Activated CD4-positive, alpha-beta T cell treated with anti-CD3 and anti-CD28 coated beads, Interleukin-2, amount 50 U/mL, for 1 hour (primary cell): ENCODE data around the gene COX10.
"Not testable (repeated sequence)": the region's sequence is repeated elsewhere in the genome, so short reads cannot be mapped to it uniquely, and the experiment has no call there.

Source experiments
- DNase-seq: peaks from one replicate; pipeline ENCODE4 v3.0.0-alpha.2; 2020

COX10 gene

DNA sequence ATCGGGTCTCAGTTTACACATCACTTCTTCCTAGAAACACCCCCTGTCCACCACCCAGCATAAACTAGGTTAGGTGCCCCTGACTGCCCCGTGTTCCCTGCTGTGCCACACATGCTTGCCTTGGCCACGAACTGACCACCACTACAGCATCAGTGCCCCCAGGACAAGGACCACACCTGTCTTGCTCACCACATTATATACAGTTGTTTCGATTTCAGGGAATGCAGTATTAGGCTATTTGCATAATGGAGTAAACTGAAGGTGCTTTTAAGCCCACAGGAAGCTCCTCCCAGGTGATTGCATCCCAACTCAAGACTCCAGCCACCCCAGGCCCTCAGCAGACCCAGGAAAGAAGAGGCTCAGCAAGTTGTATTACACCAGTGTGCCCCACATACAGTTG lies 117.1 kb downstream of the COX10 start:
- not testable (repeated sequence) for DNase-seq

DNA sequence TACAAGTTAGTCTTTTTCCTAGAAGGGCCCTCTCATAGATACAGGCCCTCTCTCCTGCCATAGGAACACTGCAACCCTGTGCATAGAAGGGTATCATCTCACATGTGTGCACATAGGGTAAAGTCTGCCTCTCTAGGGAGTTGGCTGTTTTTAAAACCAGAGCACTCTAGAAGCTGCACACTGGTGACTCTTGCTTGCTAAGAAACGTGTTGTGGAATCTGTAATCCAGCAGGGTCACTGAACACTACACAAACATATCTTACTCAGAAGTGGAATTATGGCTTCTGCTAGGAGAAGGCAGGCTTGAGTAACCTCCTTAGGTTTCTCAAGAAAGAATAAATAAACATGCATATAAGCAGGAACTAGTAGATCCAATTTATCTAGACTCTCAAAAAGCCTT lies 121.5 kb downstream of the COX10 start:
- not testable (repeated sequence) for DNase-seq

DNA sequence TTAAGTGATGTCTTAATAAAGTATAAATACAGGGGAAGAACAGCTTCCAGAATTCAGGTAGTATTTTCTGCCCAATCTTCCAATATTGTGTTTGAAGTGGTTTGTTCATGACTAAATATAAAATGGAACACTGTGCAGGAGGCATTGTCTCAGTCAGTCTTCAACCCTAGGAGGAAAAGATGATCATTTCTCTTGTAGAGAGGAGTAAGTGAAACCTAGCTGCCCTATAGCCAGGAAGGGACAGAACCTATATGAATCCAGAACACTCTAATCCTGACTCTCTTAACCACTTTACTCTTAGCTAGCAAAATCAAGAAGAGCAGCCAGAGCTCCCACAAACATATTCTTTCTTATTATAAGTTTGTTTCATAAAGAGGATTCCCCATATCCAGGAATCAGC lies 122.2 kb downstream of the COX10 start:
- DNase-seq, result not testable (repeated sequence)

DNA sequence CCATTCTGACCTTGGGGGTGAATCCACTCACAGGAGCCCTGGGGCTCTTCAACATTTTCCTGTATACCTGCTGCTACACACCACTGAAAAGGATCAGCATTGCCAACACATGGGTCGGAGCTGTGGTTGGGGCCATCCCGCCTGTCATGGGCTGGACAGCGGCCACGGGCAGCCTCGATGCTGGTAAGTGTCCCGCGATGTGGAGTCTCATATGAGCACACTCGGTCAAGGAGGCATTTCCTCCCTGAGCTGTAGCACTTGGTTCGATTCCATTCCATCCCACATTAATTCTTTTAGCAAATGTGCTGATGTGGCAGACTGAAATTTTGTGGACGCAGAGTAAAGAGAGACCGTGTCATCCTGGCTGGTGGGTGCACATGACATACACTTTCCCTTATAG lies 122.7 kb downstream of the COX10 start:
- not testable (repeated sequence) for DNase-seq

DNA sequence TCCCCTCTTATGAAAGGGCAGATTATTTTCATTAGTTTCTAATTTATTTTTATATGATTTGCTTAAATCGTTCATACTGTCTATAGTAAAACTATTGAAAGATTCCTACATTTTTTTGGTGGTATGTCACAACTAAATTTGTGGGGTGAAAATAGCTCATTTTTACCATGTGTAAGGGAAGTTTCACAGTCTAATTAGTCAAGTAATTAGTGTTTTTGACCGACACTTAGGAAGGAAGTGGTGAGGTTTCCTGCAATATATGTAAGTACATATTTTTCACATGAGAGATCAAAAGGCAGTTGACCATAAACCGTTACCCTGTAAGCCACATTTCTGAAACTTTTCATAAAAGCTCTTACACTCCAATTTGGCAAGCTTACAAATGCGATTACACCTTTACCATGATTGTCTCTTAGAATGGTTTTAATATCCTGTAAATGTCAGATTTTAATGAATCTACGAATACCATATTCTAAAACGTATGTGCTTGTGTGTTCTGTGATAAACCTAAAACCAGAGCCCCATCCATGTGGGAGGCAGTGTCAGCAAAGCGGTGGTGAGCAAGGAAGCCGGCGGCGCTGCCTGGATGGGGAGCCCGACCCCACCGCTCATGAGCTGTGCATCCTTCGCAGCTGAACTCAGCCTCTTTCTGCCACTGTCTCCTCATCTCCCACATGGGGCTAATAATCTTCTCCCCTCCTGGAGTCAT lies 123.5 kb downstream of the COX10 start:
- DNase-seq, result not testable (repeated sequence)

DNA sequence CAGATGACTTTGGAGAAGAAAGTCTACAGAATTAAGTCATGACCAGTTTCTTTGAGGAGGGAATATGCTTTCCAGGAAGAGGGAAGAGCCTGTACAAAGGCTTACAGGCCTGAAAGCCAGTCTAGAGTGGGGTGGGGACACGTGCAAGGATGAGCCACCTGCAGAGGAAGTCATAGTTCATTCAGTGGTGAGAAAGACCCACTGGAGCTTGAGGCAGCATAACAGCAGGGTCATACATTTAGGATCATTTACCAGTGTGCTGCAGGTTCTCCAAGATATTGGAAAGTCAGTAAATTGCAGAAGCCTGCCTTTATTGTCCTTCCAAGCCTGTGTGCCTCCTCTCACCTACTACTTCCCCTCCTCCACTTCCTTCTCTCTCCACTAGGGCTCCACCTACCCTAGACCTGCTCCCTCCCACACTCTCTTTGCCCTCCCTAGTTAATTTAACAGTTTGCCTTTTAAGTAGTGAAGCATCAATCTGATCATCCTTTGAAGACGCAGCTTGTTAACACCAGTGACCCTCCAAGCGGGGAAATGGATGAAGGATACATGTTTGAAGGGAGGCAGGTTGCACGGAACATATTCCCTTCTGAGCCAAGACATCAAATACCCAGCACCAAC lies 127.2 kb downstream of the COX10 start:
- no peak for DNase-seq

DNA sequence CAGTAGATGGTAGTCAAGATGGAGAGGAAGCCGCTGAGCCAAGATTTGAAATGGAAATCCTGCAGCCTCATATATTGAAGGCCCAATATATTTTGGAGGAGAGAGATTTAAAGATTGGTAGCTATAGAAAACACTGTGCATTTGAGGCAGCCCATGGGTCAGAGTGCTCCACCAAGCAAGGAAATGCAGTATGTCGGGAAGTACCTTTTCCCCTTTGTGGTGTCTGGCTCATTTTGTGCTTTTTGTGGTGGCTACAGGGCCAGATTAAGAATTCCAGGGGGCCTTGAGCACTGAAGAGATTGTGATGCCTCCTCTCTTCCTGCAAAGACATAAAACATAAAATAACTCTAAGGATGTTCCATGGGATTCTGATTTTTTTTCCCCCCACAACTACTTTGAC lies 127.8 kb downstream of the COX10 start:
- DNase-seq, result no peak

DNA sequence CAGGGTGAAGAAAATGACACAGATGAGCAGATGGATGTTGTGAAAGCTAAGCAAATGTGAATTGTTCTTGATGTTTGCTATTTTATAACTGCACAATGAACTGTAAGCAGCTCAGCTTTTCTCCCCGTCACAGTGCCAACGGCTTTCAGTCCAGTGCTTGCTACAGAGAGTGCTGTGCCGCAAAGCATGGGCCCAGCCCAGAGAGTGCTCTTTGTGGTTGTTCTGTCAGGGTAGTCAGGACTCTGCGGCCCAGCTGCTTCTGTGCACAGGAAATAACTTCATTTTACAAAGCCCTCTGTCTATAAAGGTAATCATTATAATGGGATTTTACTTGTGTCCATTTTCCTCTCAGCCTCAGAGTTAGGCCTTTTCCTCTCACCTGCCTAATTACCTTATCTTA lies 128.3 kb downstream of the COX10 start:
- DNase-seq, result peak; percentile 41

DNA sequence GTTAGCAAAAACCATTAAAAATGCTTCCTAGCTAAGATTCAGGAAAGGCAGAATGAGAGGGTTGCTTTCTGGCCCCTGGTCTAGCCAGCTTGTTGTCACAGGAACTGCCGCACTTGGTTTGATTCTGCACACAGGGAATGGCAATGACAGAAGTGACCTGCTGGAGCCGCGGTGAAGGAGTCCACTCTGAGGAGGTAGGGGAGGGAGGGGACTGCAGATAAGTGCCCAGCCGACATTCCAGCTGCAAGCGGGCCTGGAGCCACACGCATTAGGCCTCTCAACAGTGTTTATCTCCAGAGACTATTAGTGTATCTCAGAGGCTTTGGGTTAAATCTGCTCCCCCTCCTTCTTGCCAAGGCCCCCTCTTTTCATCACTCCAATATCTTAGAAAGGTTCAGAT lies 128.7 kb downstream of the COX10 start:
- no peak for DNase-seq

DNA sequence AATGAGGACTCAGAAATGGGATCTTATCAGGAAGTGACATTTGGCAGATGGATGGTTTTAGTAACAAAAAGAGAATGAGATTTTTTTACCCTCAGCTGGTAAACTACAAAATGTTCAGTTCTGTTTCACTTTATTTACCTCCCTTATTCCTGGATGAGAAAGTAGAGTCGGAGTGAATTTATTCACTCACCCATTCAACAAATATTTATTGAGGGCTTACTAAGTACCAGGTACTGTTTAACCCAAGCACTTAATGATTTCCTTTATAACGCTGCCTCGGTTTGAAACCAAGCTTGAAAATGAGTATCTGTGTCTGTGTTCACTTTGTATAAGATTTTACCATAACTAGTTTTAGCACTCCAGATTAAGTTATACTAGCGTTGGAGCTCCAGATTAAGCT lies 129.3 kb downstream of the COX10 start:
- DNase-seq, result no peak

DNA sequence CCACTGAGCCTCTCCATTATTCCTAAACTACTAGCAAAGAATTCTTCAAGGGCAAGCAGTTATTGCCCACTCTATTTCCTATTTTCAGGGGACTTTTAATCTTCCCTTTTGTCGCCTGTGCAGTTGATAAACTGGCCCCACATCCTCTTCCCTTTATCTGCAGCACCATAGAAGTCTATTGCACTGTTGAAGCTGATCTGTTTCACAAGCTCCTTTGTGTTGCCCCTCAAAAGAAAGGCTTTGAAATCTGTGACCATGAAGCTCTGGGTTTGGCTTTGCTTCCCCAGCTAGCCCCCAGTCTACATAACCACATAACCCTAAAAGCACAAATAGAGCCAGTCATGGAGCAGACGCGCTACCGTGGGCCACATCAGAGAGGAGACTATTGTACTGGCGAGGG lies 130.3 kb downstream of the COX10 start:
- DNase-seq, result no peak

DNA sequence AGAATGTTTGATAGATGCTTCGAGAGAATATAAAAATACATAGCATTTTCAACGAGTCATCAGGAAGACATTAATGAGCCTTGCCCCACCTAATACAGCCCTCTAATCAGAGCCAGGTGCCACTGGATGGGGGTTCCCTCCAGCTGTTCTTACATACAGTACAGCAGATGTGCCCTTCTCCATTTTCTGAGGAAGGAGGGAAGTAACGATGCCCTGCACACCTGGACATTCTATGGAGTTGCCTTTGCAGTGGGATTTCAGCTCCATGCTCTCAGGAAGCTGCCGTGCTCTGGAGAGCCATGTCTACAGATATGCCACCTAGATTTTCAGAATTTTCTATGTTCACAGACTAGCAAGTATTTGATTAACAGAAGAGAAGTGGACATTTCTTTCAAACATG lies 131.1 kb downstream of the COX10 start:
- no peak for DNase-seq

DNA sequence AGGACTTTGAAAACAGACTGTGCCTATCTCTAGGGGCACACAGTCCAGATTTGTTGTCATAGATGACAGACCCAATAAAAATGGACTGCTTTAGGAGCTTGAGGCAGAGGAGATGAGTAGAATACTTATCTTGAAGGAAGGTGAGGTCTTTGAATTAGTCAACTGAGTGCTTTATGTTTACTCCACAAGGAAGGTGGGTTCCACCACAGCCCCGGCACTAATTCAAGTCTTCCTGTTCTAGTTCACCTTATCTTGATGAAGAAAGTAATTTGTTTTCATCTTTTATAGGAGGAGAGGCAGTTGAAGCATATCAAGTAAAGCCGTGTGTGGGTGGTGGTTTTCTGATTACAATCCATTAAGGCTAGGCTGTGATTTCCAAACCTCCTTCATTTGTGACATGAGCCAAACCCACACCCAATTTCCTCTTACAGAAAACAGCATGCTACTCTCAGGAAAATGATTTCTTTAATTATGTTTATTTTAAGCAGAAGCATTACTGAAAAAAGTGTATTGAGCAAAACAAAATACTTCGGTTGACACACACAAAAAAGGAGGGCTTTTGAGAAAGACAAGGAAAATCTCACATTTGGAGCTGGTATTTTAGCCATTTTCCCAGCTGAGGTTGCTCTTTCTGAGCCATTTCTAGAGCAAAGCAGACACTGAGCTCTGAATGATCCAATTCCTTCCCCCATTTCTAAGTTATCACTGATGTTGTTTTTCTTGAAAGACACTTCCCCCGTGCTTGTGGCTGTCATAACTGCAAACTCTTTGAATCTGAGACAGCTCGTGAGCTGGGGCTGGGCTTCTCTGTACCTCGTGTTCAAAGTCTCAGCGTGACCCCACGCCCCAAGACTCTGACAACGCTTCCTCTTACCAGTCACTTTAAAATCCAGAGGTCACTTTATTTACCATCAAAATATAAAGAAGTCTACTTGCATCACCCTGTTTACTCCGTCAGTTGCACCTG lies 132.0 kb downstream of the COX10 start:
- DNase-seq, result peak; percentile 63

DNA sequence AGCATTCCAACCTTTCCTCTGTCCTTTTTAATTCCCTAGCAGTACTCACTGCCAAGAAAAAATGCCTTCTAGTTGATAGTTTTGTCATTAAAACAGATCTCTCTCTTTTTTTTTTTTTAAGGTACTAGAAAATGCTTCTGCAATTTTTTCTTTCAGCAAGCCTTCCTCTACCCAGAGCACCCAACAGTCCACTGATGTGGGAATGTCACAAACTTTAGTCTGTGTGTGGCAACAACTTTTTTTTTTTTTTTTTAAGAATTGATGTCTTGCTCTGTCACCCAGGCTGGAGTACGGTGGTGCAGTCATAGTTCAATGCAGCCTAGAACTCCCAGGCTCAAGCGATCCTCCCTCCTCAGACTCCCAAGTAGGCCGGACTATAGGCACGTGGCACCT lies 132.7 kb downstream of the COX10 start:
- DNase-seq, result no peak

DNA sequence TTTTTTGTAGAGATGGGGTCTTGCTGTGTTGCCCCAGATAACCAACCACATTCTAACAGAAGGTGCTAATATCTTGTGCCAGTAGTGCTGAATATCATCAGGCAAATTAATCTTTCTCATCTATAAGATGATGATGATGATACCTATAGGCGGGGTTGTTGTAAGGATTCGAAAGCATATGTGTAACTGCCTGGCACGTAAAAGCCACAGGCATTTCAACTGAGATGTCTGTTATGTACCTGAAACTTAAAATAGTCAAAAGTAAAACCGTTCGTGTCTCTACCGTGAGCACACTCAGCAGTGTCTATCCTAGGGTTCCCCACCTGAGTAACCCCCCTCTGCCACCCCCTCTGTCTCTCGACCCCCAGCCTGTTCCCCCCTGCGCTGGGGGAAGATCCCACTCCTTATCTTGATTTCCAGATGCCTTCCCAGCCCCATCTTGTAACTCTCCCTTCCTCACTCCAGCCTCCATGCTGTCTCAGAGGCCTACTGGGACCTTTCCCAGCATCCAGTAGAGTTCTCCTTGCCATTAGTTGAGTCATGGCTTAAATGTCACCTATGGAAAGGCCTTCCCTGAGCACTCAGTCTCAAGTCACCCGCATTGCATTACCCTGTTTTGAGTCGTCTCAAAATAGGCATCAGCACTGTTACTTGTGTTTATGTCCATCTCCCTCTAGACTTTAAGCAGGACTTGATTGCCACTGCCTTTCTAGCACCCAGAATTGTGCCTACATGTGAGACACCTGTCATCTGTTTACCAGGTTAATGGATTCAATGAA lies 133.3 kb downstream of the COX10 start:
- no peak for DNase-seq

DNA sequence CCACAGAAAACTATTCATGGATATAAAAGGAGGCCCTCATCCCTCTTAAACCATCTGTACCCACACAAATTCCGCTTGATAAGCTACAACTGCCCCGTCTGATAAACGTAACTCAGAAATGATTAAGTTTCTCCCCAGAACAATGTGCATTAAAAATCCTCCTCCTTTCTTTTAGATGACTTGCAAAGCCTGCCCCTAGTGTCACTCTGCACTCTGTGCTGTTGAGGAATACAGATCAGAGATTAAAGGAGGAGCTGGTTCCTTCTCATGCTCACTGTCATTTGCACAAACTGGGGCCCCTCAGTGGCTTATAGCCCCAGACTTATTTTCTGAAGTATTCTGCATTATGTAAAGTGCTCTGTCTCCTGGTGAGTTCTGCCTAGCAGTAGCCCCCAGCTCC lies 134.1 kb downstream of the COX10 start:
- DNase-seq, result peak; percentile 39

DNA sequence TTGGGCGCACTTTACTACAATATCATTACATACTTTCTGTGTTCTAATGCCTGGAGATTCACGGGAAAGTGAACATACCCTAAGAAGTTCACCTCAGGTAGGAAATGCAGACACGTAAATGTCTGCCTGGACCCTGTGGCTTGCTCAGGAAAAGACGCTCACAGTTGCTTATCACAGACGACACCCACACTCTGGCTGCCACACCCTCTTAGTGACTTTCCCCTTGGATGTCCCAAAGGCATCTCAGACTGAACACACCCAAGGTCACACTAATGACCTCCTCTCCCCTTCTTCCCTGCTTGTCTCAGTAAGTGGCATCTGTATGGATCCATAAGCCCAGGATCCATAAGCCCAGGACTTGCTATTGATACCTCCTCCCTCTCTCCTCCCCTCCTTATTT lies 134.8 kb downstream of the COX10 start:
- no peak for DNase-seq

DNA sequence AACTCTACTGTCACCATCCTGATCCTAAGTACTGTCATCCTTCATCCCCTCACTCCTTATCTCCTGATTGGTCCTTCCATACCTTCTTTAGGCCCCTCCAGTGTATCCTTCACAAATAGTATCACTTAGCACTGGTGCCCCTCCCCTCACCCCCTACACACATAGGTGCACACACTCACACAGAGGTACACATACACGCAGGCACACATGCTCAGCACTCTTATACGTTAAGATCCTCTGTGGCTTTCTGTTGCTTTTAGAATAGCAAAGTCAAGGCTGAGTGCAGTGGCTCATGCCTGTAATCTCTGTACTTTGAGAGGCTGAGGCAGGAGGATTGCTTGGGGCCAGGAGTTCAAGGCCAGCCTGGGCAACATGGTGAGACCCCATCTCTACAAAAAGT lies 135.2 kb downstream of the COX10 start:
- DNase-seq, result no peak

DNA sequence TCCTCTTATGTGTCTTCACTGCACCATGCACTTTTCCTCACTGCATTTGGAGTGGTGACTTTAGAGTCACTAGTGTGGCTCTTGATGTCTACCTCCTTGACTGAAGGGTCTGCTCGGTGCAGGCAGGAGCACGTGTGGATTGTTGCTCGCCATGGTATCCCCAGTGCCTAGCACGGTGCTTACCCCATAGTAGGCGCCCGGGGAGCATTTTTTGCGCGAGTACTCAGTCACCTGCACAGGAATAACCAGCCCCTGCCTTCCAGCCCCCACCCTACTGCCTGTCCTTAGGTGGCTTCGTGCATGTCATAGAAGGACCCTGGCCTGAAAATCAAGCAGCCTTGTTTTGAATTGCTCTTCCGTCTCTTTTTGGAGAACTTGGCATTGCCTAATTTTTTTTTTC lies 136.1 kb downstream of the COX10 start:
- DNase-seq, result no peak

DNA sequence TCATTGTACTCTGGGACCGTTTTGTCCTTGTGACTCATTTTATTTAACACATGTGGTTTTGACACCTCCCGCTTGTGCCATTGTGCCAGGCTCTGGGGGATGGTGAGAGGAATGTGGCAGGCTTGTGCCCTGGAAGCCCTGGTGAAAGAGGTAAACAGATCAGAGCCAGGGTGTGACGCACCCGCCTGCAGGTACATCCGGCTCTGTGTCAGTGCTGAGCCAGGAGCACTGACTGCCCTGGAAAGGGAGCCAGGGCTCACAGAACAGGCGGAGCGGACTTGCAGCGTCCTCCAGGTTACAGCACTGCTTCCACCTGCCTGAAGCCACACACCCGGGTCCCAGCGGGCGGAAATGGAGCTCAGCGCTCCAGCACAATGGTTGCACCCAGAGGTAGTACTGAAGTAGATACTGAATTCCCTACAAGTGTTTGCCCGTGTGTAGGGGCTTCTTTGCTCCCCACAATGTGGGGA lies 136.7 kb downstream of the COX10 start:
- peak; percentile 58 for DNase-seq

DNA sequence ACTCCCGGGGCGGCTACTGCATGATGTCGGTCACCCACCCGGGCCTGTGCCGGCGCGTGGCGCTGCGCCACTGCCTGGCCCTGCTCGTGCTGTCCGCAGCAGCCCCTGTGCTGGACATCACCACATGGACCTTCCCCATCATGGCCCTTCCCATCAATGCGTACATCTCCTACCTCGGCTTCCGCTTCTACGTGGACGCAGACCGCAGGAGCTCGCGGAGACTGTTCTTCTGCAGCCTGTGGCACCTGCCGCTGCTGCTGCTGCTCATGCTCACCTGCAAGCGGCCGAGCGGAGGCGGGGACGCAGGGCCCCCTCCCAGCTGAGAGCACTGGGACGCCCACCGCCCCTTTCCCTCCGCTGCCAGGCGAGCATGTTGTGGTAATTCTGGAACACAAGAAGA lies 137.6 kb downstream of the COX10 start:
- DNase-seq, result no peak

DNA sequence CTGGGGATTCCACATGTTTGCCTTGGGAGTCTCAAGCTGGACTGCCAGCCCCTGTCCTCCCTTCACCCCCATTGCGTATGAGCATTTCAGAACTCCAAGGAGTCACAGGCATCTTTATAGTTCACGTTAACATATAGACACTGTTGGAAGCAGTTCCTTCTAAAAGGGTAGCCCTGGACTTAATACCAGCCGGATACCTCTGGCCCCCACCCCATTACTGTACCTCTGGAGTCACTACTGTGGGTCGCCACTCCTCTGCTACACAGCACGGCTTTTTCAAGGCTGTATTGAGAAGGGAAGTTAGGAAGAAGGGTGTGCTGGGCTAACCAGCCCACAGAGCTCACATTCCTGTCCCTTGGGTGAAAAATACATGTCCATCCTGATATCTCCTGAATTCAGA lies 138.5 kb downstream of the COX10 start:
- DNase-seq, result no peak

DNA sequence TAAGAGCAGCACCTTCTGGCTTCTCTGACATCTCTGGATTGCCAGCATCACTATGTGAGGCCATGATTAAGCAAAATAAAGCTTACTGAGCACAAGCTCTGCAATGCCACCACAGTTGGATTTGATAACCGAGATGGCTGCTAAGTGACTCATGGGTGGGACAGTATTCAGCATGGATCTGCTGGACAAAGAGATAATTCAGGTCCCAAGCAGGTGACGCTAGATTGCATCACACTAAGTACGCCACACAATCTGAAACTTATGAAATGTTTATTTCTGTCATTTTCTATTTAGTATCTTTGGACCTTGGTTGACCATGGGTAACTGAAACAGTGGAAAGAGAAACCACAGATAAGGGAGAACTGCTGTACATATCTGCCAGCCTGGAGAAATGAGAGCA lies 139.9 kb downstream of the COX10 start:
- DNase-seq, result no peak
